ENCODE data around the gene SRRM4. TPM values are rescaled to one million over a fixed set of nuclear protein-coding genes. Genes with fewer than 3 reads are reported as not detected.

The SRRM4 gene
- total RNA-seq, 1 experiment from 2014 or later = 0.02 TPM

DNA sequence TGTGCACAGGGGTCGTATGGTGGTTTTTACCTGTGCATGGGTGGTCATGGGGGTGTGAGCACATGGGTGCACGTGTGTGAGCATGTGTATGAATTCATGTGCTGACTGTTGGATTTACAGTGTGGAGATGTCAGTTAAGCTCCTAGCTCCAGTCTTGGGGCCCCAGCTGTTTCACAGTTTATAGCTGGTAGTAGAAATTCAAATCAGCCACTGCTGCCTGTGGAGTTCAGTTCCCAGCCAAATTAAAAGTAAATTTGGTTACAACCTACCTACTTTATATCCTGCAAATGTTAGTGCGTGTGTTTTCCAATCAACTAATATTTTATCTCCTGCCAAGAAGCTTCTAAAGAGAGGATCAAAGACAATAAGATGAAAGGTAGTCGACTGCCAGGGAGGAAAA is 141.4 kb downstream of the SRRM4 start:
- Histone ChIP-seq H3K27me3 (ENCODE audit: insufficient read depth, low read length) (peaks cover 52% of the 10 kb centered on the region), H3K9ac (ENCODE audit: low read length) (no peak overlapping the region), H3K36me3 (ENCODE audit: control insufficient read depth in 1 of 2, insufficient read depth in 2 of 2, low read length in 2 of 2) (no peaks in the 10 kb centered on the region), H3K27ac (ENCODE audit: low read depth, low read length) (no peak overlapping the region), H2AFZ (ENCODE audit: low read depth, low read length, poor library complexity, severe bottlenecking) (no peak overlapping the region), H3K79me2 (ENCODE audit: insufficient read depth, low read length) (no peaks in the 10 kb centered on the region), H3K4me2 (ENCODE audit: low read length) (no peak overlapping the region), H3K4me3 (replicated peaks in 1 of 2; ENCODE audit: low read depth in 1 of 2, low read length in 2 of 2) (no peak overlapping the region), H4K20me1 (ENCODE audit: insufficient read depth) (no peaks in the 10 kb centered on the region), H3K9me3 (ENCODE audit: control insufficient read depth in 1 of 2, insufficient read depth in 1 of 2, low read depth in 1 of 2, low read length in 2 of 2) (no peaks in the 10 kb centered on the region), H3K9me2 (ENCODE audit: insufficient read depth) (no peaks in the 10 kb centered on the region), H3K4me1 (ENCODE audit: control insufficient read depth in 1 of 2, insufficient read depth in 2 of 2, low read length in 2 of 2) (no peaks in the 10 kb centered on the region)
- ChIA-PET POLR2A (no interaction called here), RAD21 (ENCODE audit: low non-redundant PET in 1 of 2, low total read pairs in 2 of 2, uncharacterized antibody in 2 of 2, unreplicated experiment in 2 of 2) (no interaction called here), CTCF (no interaction called here)
- DNase-seq (ENCODE audit: low read depth, low spot score) = no peak
- BruUV-seq (replicated peaks) = no TSS peak
- no peak for ATAC-seq
- intact Hi-C loops (cut with micrococcal nuclease) = no loop called here
- TF ChIP-seq, protein P1, sequence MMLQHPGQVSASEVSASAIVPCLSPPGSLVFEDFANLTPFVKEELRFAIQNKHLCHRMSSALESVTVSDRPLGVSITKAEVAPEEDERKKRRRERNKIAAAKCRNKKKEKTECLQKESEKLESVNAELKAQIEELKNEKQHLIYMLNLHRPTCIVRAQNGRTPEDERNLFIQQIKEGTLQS (IDR thresholded peaks at IDR 0.05) = no peak
- TF ChIP-seq JUND (IDR thresholded peaks at IDR 0.05) = no peak
- TF ChIP-seq, protein P2, sequence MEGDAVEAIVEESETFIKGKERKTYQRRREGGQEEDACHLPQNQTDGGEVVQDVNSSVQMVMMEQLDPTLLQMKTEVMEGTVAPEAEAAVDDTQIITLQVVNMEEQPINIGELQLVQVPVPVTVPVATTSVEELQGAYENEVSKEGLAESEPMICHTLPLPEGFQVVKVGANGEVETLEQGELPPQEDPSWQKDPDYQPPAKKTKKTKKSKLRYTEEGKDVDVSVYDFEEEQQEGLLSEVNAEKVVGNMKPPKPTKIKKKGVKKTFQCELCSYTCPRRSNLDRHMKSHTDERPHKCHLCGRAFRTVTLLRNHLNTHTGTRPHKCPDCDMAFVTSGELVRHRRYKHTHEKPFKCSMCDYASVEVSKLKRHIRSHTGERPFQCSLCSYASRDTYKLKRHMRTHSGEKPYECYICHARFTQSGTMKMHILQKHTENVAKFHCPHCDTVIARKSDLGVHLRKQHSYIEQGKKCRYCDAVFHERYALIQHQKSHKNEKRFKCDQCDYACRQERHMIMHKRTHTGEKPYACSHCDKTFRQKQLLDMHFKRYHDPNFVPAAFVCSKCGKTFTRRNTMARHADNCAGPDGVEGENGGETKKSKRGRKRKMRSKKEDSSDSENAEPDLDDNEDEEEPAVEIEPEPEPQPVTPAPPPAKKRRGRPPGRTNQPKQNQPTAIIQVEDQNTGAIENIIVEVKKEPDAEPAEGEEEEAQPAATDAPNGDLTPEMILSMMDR (IDR thresholded peaks at IDR 0.05 in 2 of 3, conservative IDR thresholded peaks at IDR 0.05 in 1 of 3; ENCODE audit: borderline replicate concordance in 1 of 3, insufficient read depth in 1 of 3, low read depth in 2 of 3, low read length in 2 of 3) = no peak
- TF ChIP-seq YY1 (IDR thresholded peaks at IDR 0.05; ENCODE audit: extremely low read depth, insufficient replicate concordance, low read depth, low read length) = no peak
- no peak for TF ChIP-seq EGR1 (IDR thresholded peaks at IDR 0.05; ENCODE audit: low read depth)
- TF ChIP-seq CBX3 (IDR thresholded peaks at IDR 0.05; ENCODE audit: low read depth) = no peak
- no peak for TF ChIP-seq CEBPB (IDR thresholded peaks at IDR 0.05; ENCODE audit: low read depth)
- no peak for TF ChIP-seq EZH2 (IDR thresholded peaks at IDR 0.05)
- TF ChIP-seq FOSL1 (IDR thresholded peaks at IDR 0.05; ENCODE audit: low read depth) = no peak
- no peak for TF ChIP-seq RAD21 (IDR thresholded peaks at IDR 0.05; ENCODE audit: low read depth)
- no peak for TF ChIP-seq SRF (IDR thresholded peaks at IDR 0.05; ENCODE audit: low read depth)
- TF ChIP-seq, protein P3, sequence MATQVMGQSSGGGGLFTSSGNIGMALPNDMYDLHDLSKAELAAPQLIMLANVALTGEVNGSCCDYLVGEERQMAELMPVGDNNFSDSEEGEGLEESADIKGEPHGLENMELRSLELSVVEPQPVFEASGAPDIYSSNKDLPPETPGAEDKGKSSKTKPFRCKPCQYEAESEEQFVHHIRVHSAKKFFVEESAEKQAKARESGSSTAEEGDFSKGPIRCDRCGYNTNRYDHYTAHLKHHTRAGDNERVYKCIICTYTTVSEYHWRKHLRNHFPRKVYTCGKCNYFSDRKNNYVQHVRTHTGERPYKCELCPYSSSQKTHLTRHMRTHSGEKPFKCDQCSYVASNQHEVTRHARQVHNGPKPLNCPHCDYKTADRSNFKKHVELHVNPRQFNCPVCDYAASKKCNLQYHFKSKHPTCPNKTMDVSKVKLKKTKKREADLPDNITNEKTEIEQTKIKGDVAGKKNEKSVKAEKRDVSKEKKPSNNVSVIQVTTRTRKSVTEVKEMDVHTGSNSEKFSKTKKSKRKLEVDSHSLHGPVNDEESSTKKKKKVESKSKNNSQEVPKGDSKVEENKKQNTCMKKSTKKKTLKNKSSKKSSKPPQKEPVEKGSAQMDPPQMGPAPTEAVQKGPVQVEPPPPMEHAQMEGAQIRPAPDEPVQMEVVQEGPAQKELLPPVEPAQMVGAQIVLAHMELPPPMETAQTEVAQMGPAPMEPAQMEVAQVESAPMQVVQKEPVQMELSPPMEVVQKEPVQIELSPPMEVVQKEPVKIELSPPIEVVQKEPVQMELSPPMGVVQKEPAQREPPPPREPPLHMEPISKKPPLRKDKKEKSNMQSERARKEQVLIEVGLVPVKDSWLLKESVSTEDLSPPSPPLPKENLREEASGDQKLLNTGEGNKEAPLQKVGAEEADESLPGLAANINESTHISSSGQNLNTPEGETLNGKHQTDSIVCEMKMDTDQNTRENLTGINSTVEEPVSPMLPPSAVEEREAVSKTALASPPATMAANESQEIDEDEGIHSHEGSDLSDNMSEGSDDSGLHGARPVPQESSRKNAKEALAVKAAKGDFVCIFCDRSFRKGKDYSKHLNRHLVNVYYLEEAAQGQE (IDR thresholded peaks at IDR 0.05; ENCODE audit: low read depth) = no peak
- TF ChIP-seq, protein P4, sequence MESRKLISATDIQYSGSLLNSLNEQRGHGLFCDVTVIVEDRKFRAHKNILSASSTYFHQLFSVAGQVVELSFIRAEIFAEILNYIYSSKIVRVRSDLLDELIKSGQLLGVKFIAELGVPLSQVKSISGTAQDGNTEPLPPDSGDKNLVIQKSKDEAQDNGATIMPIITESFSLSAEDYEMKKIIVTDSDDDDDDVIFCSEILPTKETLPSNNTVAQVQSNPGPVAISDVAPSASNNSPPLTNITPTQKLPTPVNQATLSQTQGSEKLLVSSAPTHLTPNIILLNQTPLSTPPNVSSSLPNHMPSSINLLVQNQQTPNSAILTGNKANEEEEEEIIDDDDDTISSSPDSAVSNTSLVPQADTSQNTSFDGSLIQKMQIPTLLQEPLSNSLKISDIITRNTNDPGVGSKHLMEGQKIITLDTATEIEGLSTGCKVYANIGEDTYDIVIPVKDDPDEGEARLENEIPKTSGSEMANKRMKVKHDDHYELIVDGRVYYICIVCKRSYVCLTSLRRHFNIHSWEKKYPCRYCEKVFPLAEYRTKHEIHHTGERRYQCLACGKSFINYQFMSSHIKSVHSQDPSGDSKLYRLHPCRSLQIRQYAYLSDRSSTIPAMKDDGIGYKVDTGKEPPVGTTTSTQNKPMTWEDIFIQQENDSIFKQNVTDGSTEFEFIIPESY (IDR thresholded peaks at IDR 0.05; ENCODE audit: extremely low read depth, insufficient replicate concordance, low read length) = no peak
- no peak for TF ChIP-seq POLR2A (IDR thresholded peaks at IDR 0.05; ENCODE audit: borderline replicate concordance, extremely low read depth, insufficient read depth, insufficient read length)
- TF ChIP-seq TCF7L2 (IDR thresholded peaks at IDR 0.05; ENCODE audit: borderline replicate concordance, extremely low read depth, insufficient read depth, insufficient read length) = no peak
- TF ChIP-seq SIN3A (IDR thresholded peaks at IDR 0.05; ENCODE audit: low read depth) = no peak
- TF ChIP-seq ZFX (IDR thresholded peaks at IDR 0.05) = no peak
- no peak for TF ChIP-seq ZNF274 (IDR thresholded peaks at IDR 0.05; ENCODE audit: low read depth, low read length)

Data from HCT116 (cell line).